Stimulated activated CD8-positive, alpha-beta memory T cell treated with anti-CD3 and anti-CD28 coated beads, Interleukin-7, amount 100 ng/mL, for 24 hours (primary cell): Measurements from ENCODE around the gene FYB2.

Experiments used
- DNase-seq: peaks from one replicate; pipeline ENCODE4 v3.0.0-alpha.2; 2020; ENCODE audit warnings: low read depth

FYB2 gene

DNA sequence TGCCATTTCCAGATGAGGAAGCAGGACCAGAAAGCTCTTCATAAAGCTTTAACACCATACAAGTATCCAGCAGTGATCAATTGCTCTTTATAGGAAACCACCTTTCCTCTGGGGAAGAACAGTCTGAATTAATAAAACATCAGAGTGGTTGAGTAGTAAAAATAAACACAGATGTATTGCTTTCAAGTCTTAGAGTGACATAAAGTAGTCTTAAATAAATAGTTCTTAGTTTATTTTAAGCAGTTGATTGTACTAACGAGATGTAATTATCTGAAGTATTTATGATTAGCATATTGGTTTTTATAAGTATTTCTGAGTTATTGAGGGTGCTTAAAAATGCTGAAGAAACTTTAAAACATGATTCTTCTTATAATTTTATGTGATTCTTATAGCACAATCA is 107.1 kb downstream of the FYB2 start:
- DNase-seq, result no peak

DNA sequence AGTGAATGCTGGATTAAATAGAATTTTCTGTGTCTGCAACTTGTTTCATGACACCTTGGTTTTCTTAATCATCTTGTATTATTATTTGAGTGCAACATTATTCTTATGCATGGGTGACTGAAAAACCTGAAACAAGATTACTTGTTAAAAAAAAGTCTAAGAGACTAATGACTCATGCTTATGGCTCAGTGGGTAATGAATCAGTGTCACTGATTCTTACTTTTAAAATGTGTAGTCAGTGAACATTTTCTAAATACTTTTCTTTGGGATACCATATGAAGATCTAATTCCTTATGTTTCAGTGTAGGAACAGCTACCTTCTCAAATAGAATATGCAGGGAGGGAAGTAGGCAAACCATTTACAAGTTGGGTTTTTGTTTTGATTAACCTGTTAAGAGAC is 108.6 kb downstream of the FYB2 start:
- no peak for DNase-seq

DNA sequence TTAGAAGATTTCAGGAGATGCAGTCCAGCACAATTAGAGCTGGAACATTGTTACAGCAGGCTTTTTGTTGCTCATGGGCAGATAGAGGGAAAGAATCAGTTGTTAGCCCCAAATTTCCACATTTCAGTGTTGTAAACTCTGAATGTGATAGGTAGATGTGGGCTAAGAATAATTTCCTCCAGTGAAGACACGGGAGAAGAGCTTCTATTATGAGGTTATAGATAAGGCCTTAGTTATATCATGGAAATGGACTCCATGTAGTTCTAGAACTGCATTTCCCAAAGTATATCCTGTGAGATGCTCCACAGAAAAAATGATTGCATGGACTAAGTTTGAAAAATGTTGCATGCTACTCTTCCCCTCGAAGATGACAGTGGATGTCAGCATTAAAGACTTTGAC is 109.2 kb downstream of the FYB2 start:
- DNase-seq, result no peak

DNA sequence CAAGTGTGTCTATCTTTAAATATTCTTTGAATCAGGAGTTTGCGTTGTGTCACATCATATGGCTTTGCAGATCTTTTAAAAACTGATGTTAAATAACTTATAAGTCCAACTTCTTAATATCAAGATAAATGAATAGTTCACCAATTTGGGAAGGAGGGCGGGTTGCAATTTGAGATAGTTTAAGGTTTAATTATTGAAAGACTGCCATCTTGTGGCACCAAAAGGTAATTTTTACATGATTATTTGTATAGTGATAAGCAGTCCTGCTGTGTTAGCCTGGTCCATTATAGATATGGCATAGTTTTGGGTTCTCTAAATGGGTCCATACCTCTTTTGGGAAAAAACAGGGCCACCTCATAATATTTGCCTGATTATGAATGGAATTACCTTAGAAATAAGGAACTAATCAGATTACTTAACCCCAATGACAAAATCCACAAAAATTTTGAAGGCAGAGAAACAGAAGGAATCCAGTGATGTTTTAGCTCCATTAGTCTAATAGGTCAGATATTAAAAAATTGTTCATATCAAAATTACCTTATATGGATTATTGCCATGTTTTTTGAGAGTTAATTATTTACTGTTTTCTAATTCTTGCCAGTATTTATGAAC is 109.8 kb downstream of the FYB2 start:
- DNase-seq, result no peak

DNA sequence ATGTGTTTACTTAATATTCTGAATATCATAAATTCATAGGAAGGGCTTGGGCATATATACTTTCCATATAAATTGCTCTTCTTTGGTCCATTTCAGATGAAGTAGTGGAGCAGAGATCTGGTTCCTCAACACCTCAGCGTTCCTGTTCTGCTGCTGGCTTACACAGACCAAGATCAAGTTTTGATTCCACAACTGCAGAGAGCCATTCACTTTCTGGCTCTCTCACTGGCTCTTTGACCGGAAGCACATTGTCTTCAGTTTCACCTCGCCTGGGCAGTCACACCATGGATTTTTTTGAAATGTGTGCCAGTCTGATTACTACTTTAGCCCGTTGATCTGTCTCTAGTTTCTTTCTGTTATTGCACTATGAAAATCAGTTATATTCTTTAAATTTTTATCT is 111.8 kb downstream of the FYB2 start:
- DNase-seq, result no peak

DNA sequence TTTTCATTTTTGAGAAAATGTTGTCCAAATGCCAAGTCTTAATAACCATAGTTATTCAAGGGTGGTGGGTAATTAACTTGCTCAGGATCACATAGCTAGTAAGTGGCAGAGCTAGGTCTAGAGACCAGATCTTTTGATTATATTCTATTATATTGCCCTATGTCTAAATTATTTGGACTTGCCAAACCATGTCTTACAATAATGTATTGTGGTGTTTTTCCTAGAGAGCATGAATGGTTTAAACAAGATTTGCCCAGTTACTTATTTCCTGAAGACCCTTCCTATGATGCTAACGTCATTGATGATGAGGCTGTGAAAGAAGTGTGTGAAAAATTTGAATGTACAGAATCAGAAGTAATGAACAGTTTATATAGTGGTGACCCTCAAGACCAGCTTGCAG is 115.5 kb downstream of the FYB2 start:
- no peak for DNase-seq

DNA sequence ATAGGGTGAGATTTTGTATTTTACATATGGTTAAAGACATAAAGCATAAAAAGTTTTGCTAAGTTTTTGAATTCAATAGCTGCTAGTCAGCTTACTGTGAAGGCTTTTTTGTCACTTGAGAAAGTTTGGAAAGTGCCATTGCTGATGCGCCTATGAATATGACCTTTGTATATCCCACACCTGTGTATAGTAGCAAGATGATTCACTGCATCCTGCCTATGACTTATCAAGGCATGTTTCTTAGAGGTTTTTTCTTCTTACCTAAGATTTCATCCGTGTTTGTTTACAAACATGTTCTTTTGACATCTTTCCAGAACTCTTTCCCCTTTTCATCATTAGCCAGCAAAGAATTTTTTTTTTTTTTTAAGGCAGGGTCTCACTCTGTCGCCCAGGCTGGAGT is 122.5 kb downstream of the FYB2 start:
- no peak for DNase-seq

DNA sequence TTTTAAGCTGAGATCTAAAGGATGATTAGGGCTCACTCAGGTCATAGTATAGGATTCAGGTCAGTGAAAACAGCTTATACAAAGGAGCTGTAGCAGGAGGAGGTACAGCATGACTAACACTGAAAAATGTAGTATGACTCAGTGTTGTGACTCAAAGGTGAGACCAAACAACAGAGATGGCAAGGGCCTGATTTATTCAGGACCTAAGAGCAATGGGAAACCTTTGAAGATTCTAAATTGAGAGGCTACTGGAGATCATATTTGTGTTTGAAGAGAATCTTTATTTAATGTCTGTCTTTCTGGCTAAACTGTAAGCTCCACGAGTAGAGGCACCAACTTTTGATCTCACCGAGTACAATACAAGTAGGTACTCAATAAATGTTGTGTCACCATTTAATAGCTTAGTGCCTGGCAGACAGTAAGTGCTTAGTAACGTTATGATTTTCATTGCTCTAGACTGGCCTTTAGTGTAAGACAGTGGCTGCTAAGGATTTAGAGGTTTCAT is 130.6 kb downstream of the FYB2 start:
- DNase-seq, result no peak

DNA sequence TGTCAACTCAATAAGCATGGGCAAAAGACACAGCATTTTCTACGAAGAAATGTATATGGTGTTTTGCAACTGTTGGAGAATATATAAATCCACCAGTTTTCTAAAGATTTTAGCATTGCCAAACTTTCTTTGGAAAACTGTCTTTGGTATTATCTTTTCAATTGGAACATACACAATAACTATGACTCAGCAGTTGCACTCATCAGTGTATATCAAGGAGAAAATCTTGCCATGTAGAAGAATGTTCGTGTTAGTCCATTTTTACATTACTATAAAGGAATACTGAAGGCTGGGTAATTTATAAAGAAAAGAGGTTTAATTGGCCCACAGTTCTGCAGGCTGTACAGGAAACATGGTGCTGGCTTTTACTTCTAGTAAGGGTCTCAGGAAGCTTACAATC is 133.0 kb downstream of the FYB2 start:
- no peak for DNase-seq

DNA sequence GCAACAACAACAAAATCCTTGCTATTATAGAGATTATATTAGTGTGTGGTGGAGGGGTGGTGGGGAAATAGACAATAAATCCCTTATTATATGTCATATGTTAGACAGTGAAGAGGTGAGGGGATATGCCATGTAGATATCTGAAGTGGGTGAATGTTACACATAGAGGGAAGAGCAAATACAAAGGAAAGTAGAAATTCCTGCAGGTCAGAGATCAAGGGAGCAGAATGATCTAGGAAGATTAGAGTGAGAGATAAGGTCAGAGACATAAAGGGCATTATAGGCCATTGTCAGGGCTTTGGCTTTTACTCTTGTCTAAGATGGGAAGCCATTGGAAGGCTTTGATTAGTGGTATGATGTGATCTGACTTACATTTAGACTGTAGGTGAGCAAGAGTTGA is 135.6 kb downstream of the FYB2 start:
- no peak for DNase-seq

DNA sequence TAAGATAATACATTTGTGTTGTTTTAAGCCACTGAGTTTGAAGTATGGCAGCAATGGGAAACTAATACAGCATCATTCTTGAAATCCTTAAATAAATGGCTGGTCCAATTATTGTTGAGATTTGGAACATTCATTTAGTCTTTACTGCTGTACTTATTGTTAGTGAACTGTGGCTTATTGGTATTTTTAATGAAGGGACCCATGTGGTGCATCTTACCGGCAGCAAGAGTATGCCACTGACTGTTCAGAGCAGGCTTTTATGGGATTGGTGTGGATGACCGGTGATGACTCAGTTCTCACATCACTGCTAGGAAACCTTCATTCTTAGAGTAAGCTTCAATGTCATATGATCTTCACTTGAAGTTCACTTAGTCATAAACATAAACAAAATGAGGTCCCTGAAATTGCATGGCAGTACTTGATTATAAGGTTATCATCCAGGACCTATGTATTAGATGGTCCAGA is 142.6 kb downstream of the FYB2 start:
- no peak for DNase-seq

DNA sequence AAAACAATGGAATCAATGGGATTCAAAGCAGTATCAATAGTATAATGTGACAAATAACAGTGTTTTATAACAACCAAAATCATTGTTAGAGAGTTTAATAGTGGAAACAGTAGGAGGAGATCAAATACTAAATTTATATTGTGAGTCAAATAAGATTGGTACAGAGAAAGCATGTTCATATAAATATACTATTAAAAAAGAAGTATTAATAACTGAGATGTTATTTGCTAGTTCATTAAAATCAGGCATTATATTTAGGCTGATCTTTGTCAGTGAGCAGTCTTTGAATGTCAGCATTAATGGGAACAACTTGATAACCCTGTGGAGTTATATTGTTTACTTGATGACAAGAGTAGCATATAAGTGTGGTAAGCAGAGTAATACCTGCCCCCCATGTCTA is 143.4 kb downstream of the FYB2 start:
- no peak for DNase-seq

DNA sequence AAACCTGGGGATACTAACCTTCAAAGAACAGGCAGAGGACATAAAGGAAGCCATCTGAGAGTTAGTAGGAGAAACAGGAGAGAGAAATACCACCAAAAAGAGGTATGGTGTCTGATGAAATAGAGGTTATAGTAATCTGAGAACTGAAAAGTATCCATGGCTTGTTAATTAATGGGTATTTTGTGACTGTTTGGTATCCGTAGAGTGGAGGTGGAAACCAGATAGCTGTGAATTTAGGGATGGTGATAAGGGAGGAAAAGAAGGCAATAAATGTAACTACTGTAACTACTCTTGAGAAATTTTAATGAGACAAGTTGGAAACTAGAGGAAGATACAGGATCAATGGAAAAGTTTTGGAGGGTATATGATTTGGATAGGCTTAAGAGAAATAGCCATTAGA is 146.6 kb downstream of the FYB2 start:
- DNase-seq, result no peak

DNA sequence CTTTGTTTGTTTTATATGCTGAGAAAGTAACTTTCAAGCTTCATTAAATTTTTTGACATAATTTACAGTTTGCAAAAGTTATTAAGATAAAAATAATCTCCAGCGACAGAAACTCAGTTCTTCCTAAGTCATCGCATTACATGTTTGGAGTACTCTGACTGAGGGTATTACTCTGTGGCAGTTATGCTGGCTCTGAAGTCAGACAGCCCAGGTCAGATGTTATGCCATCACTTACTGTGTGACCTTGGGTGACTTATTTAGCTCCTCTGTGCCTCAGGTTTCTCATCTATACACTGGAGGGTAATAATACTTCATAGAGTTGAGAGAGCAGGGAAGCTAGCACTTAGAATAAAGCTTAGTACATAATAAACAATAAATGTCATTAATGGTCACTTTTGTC is 147.7 kb downstream of the FYB2 start:
- DNase-seq, result no peak

DNA sequence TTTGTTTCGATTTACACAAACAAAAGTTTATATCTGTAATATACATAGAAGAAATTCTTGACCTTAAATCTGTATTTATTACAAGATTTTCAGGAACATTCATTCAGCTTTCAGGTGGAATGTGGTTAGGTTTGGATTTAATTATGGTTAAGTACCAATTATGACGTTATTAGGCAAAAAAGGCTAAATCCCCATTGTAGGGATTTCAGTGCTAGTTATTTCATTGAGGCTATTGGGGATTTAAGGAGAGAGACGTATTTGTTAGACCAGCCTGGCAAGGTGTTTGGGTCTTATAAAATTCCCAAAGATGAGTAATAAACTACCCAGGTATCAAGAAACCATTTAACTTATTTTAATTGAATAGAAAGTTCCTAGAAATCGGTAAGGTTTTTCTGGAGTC is 148.1 kb downstream of the FYB2 start:
- no peak for DNase-seq

DNA sequence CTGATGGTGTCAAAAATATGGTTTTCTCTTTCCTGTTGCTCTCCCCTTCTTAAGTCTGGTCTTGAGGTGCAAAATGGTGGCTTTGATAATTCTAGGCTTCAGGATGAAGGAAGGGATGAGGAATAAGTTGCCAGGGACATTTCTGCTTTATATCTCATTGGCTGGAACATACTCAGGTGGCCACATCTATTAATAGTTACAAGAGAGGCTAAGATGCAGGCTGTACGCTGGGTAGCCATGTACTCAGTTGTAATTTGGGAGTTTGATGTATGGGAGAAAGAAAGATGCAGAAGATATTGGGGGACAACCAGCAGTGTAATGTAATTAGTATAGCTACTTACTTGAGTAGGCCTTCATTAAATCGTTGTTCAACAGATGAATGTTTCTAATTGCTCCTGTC is 148.9 kb downstream of the FYB2 start:
- no peak for DNase-seq
